ENCODE measurements around the gene SPON1. TPM values are rescaled to one million over a fixed set of nuclear protein-coding genes. Genes with fewer than 3 reads are reported as not detected.
"Not testable (repeated sequence)": the region's sequence is repeated elsewhere in the genome, so short reads cannot be mapped to it uniquely, and the experiment has no call there.

Gene SPON1
- total RNA-seq, 4 donors from 2014 or later = 8.0 to 16.1 (median 11.3) TPM

DNA sequence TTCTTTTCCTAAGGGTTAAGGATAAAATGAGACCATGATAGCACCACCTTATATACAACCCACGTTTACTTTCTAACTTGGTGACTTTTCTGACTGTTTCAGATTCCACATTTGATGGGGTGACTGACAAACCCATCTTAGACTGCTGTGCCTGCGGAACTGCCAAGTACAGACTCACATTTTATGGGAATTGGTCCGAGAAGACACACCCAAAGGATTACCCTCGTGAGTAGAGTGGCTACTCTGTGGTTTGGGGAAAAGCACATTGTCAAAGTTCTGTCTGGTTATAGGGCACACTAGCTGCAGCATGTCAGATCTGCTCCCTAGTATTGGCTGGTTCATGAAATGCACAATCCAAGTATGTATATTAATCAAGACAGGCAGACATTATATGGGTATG, 117.3 kb downstream of the SPON1 start:
- H3K27ac ChIP-seq = no peak overlapping the region
- H3K27me3 ChIP-seq = no peaks in the 10 kb centered on the region
- no peaks in the 10 kb centered on the region for H3K9me3 ChIP-seq
- TF ChIP-seq, protein P1, sequence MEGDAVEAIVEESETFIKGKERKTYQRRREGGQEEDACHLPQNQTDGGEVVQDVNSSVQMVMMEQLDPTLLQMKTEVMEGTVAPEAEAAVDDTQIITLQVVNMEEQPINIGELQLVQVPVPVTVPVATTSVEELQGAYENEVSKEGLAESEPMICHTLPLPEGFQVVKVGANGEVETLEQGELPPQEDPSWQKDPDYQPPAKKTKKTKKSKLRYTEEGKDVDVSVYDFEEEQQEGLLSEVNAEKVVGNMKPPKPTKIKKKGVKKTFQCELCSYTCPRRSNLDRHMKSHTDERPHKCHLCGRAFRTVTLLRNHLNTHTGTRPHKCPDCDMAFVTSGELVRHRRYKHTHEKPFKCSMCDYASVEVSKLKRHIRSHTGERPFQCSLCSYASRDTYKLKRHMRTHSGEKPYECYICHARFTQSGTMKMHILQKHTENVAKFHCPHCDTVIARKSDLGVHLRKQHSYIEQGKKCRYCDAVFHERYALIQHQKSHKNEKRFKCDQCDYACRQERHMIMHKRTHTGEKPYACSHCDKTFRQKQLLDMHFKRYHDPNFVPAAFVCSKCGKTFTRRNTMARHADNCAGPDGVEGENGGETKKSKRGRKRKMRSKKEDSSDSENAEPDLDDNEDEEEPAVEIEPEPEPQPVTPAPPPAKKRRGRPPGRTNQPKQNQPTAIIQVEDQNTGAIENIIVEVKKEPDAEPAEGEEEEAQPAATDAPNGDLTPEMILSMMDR (IDR thresholded peaks at IDR 0.05) = no peak
- TF ChIP-seq EP300 (IDR thresholded peaks at IDR 0.05) (no peak), POLR2A (IDR thresholded peaks at IDR 0.05) (no peak), POLR2AphosphoS5 (IDR thresholded peaks at IDR 0.05) (no peak)
- no peaks in the 10 kb centered on the region for H3K36me3 ChIP-seq
- peaks cover 23% of the 10 kb centered on the region for H3K4me1 ChIP-seq
- 44% methylated on average over 4 of the region's 4 CpGs for WGBS
- no peak overlapping the region for H3K4me3 ChIP-seq
- no peak for DNase-seq (ENCODE audit: low spot score in 2 of 2)

GRCh38 chr11:14081581-14082231, 119.2 kb downstream of the SPON1 start:
- Histone ChIP-seq H3K9me3 (no peaks in the 10 kb centered on the region), H3K4me1 (peaks cover 23% of the 10 kb centered on the region), H3K4me3 (no peak overlapping the region), H3K27me3 (no peaks in the 10 kb centered on the region), H3K36me3 (no peaks in the 10 kb centered on the region), H3K27ac (peak overlapping the region; percentile 43)
- DNase-seq (ENCODE audit: low spot score in 2 of 2) = no peak
- TF ChIP-seq POLR2A (IDR thresholded peaks at IDR 0.05) (no peak), EP300 (IDR thresholded peaks at IDR 0.05) (no peak), POLR2AphosphoS5 (IDR thresholded peaks at IDR 0.05) (no peak)
- TF ChIP-seq, protein P1 (IDR thresholded peaks at IDR 0.05) = no peak
- 45% methylated on average over 6 of the region's 6 CpGs for WGBS

GRCh38 chr11:14082338-14082737, 119.8 kb downstream of the SPON1 start:
- Histone ChIP-seq H3K4me1 (peaks cover 23% of the 10 kb centered on the region), H3K36me3 (no peaks in the 10 kb centered on the region), H3K27me3 (no peaks in the 10 kb centered on the region), H3K9me3 (no peaks in the 10 kb centered on the region), H3K27ac (peak overlapping the region; percentile 55), H3K4me3 (no peak overlapping the region)
- DNase-seq (ENCODE audit: low spot score in 2 of 2) = no peak
- WGBS = 33% methylated on average over 5 of the region's 5 CpGs
- no peak for TF ChIP-seq EP300 (IDR thresholded peaks at IDR 0.05)
- peak in 1 of 3 donors; percentile 30 for TF ChIP-seq POLR2AphosphoS5 (IDR thresholded peaks at IDR 0.05)

DNA sequence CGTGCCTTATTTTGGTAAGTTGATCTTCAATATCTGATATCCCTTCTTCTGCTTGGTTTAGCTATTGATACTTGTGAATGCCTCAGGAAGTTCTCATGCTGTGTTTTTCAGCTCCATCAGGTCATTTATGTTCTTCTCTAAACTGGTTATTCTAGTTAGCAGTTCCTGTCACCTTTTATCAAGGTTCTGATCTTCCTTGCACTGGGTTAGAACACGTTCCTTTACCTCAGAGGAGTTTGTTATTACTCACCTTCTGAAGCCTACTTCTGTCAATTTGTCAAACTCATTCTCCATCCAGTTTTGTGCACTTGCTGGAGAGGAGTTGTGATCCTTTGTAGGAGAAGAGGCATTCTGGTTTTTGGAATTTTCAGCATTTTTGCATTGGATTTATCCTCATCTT, 126.3 kb downstream of the SPON1 start:
- 63% methylated on average over 2 of the region's 2 CpGs for WGBS
- H3K27me3 ChIP-seq; H3K4me3 ChIP-seq; H3K36me3 ChIP-seq; DNase-seq (ENCODE audit: low spot score in 2 of 2); H3K9me3 ChIP-seq; H3K27ac ChIP-seq: not testable (repeated sequence)
- peaks cover 16% of the 10 kb centered on the region for H3K4me1 ChIP-seq

- H3K36me3 ChIP-seq = no peaks in the 10 kb centered on the region
- no peak for TF ChIP-seq EP300 (IDR thresholded peaks at IDR 0.05)
- TF ChIP-seq POLR2A (IDR thresholded peaks at IDR 0.05) = no peak
- TF ChIP-seq, protein P1 (IDR thresholded peaks at IDR 0.05) = no peak
- TF ChIP-seq POLR2AphosphoS5 (IDR thresholded peaks at IDR 0.05) = no peak
- 65% methylated on average over 12 of the region's 17 CpGs for WGBS
- DNase-seq (ENCODE audit: low spot score in 2 of 2) = no peak
- no peak overlapping the region for H3K4me3 ChIP-seq
- H3K27me3 ChIP-seq = peaks cover 3% of the 10 kb centered on the region
- H3K4me1 ChIP-seq = peaks cover 16% of the 10 kb centered on the region
- no peaks in the 10 kb centered on the region for H3K9me3 ChIP-seq
- no peak overlapping the region for H3K27ac ChIP-seq
Measured at GRCh38 chr11:14089690-14090462, 127.4 kb downstream of the SPON1 start.

DNA sequence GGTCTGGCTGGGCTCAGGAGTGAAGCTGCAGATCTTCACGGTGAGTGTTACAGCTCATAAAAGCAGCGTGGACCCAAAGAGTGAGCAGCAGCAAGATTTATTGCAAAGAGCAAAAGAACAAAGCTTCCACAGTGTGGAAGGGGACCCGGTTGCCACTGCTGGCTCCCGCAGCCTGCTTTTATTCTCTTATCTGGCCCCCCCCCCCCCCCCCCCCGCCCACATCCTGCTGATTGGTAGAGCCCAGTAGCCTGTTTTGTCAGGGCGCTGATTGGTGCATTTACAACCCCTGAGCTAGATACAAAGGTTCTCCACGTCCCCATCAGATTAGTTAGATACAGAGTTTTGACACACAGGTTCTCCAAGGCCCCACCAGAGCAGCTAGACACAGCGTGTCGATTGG, 128.1 kb downstream of the SPON1 start:
- 81% methylated on average over 4 of the region's 9 CpGs for WGBS
- not testable (repeated sequence) for H3K36me3 ChIP-seq; DNase-seq (ENCODE audit: low spot score in 2 of 2); H3K27ac ChIP-seq; H3K27me3 ChIP-seq; H3K4me3 ChIP-seq; H3K9me3 ChIP-seq
- H3K4me1 ChIP-seq = peaks cover 16% of the 10 kb centered on the region

Measured in suprapubic skin (tissue), 4 donors.